ENCODE results near the gene PQBP1.
"Not testable (repeated sequence)": the region's sequence is repeated elsewhere in the genome, so short reads cannot be mapped to it uniquely, and the experiment has no call there.

PQBP1 gene, protein sequence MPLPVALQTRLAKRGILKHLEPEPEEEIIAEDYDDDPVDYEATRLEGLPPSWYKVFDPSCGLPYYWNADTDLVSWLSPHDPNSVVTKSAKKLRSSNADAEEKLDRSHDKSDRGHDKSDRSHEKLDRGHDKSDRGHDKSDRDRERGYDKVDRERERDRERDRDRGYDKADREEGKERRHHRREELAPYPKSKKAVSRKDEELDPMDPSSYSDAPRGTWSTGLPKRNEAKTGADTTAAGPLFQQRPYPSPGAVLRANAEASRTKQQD

DNA sequence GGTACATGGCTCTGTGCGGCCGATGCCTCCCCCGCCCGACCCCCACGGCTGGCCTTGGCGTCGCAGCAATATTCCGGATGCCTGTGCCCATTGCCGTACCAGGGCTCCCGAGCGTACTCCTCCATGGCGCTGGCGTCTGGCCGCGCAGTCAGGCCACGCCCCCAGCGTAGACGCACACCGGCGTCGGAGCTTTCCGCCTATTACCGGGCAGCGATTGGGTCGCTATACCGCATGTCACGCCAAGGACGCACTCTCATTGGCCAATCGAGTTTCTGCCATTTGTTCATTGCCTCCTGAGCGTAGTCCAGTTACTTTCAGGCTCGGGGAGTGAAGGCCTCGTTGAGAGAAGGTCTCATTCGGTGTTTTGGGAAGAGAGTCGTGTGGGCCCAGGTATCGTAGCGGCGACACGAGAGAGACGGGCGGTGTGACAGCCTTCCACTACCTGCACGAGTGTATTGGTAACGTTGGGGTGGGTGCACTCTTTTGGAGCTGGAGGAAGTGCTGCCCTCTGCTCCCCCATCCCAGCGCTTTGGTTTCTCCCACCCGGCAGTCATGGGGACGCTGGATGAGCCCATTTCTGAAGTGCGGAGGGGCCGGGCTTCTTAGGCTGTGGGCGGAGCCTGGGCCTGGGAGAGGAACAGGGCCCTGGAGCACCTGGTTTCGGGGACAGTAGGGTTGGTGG lies at the start of gene PQBP1, which contains the start of gene TIMM17B:
PQBP1 (plus strand) TSS at position 306 of the 682 bp plus-strand sequence. CDS start 580 bp downstream, outside the sequence.
TIMM17B (minus strand) TSS at position 144 of the 682 bp plus-strand sequence; CDS start at position 125, 19 bp downstream.
- DNase-seq = peak; percentile 56

- DNase-seq = no peak
Observed at GRCh38 chrX:48848847-48849246, 48.9 kb upstream of the PQBP1 start.

GRCh38 chrX:48852857-48853256 lies 44.9 kb upstream of the PQBP1 start:
- DNase-seq = no peak

- DNase-seq = not testable (repeated sequence)
Observed at GRCh38 chrX:48853494-48853893, 44.2 kb upstream of the PQBP1 start.

DNA sequence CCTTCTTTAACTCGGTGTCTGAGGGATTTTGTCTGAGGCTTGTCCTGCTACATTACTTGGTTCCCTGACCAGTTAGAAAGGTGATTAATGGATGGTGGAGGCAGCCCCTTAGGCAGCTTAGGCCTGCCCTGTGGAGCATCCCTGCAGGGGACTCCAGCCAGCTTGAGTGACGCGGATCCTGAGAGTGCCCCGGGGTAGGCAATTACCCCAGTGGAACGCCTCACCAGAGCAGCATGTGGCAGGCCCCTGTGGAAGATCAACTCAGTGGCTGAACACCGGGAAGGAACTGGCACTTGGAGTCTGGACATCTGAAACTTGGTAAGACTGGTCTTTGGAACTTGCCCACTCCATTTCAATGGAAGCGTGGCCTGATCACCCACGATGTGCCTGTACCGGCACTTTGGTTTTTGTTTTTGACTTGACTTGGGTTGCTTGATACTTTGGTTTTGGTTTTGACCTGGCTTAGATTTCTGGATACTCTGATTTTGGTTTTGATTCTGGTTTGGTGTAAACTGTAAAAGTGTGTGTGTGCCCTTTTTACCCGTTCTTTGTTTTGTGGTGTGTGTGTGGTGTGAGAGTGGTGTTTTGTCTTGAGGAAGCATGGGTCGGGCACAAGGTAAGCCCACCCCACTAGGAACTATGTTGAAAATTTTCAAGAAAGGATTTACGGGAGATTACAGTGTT lies 43.5 kb upstream of the PQBP1 start:
- DNase-seq = not testable (repeated sequence)

DNA sequence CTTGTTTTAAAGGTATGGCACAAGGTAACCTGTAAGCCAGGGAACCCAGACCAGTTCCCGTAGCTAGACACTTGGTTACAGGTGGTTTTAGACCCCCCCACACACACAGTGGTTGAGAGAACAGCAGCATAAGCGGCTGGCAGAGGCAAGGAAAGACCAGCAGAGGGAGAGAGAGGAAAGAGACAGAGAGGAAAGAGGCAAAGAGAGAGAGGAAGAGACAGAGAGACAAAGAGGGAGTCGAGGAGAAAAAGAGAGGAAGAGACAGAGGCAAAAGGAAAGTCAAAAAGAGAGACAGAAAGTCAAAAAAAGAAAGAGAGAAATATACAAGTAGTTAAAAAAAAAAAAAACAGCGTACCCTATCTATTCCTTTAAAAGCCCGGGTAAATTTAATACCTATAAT lies 42.8 kb upstream of the PQBP1 start:
- DNase-seq = no peak

DNA sequence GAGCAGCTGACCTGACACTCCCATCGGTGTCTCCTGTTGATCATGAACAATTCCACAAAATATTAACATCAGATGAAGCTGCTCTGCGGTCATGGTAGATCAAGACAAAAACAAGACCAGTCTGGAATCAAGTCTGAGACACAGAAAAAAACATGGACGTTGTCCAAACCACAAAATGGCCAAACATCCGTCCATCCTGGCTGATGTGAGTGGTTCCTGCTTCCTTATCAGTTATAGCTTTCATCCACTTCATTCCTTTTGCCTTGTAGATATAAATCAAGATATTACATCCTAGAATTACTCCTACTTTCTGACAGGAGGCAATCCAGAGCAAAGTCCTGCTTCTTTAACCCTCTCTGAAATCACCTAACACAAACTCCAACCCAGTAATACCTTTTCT lies 33.5 kb upstream of the PQBP1 start:
- DNase-seq = no peak

- DNase-seq = not testable (repeated sequence)
Observed at GRCh38 chrX:48872017-48872416, 25.7 kb upstream of the PQBP1 start.

GRCh38 chrX:48876944-48877343 lies 20.8 kb upstream of the PQBP1 start:
- DNase-seq = not testable (repeated sequence)

GRCh38 chrX:48883729-48884128 lies 14.0 kb upstream of the PQBP1 start:
- no peak for DNase-seq

GRCh38 chrX:48886586-48886985 lies 11.1 kb upstream of the PQBP1 start:
- DNase-seq = not testable (repeated sequence)

- no peak for DNase-seq
Observed at GRCh38 chrX:48890296-48890925, 7.3 kb upstream of the PQBP1 start.

DNA sequence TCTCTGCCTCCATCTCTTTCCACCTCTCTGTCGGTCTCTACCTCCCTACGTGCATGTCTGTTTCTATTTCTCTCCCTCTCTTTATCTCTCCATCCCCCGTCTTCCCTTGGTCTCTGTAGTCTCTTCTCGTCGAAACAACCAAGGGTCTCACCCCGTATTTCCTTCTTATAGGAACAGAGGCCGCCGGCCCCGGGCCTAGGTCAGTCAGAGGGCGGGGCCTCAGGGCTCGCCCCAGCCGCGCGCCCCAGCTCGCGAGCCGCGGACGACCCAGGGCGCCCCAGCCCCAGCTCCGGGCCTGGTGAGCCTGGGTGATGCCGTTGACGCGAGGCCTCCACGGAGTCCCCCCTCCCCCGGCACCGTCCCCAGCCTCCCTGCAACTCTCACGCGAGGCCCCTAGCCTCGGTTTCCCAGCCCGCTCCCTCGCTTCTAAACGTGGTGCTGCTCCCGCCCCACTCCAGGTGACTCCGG lies 6.8 kb upstream of the PQBP1 start:
- DNase-seq = no peak

DNA sequence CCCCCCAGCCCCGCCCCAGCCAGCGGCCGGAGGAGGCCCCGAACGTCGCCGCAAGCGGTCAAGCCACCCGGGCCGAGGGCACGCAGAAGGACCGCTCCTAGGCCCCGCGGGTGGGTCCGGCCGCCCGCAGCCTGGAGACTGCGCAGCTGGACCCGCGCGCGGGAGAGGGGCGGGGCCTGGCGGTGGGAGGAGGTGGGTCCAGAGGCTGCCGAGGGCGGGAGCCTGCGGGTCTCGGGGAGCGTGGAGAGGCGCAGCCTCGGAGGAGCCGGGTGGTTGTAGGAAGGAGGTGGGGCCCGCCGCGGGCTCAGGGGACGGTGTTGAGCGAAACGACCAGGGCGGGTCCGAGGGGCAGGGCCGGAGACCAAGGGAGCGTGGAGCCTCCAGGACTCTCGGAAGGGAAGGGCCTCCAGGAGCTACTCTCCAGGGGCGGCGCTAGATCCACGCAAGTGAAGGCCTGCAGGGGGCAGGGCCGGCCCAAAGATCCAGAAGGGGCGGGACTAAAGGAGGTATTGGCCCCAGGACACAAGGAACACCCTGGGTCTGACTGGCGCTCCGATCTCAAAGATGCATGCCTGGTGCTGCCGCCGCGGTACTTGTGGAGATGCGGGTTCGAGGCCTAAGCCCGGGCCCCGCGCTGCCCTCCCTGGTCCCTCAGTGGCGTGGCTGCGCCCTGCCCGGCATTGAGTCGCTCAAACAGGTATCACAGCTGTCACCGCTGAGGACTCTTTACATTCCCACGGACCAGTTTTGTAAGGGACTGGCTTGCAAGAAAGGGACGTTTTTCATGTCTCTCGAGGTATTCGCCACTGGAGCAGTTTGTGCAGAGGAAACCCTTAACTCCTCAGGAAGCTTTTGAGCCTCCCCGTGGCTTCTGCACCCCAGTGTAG lies 6.1 kb upstream of the PQBP1 start:
- peak; percentile 9 for DNase-seq

DNA sequence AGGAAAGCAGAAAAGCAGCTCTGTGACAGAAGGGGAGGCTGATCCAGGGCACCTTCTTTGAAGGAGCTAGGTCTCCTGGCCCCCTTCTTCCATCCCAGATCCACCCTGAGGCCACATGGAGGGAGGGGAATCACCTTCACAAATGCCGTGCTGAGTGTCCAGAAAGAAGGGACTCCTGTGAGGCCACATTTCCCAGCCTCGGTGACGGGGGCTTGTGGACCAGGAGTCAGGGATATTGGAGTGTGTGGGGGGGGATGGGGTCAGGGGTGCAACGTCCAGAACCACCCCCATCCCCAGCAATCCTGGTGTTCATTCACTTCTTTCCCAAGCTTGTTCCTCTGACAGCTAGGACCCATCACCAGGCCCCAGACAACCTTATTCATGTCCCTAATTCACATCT lies 4.8 kb upstream of the PQBP1 start:
- no peak for DNase-seq

DNA sequence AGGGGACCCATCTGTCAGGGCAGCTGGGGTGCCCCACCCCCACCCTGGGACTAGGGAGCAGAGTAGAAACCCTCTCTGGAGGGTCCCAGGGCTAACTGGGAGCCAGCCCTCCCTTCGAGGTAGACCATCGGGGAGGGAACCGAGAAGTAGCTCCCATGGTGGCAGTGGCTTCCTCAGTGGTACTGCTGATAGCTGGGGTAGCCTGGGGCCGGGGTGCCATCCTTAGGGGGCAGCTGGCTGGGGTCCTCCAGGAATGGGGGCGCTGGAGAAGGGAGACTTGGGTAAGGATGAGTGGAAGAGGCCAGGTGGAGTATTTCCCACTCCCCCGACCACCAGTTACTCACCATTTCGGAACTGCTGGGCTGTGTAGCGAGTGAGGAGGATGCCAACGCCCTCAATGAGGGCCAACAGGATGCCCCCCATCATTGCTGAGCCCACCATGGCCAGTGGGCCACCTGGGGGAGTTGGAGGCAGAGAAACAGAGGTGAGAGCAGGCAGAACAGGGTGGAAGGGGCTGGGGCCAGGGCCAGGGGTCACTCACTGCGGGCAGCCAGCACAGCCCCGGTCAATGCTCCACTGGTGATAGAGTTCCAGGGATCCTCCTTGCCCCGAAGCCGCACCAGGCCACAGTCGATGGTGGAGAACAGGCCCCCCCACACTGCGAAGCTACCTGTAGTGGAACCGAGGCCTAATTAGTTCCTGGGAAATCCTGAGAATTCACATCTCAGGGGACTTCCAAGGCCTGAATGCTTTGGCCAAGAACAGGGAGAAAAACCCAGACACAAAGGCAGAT lies 4.0 kb upstream of the PQBP1 start:
- no peak for DNase-seq

DNA sequence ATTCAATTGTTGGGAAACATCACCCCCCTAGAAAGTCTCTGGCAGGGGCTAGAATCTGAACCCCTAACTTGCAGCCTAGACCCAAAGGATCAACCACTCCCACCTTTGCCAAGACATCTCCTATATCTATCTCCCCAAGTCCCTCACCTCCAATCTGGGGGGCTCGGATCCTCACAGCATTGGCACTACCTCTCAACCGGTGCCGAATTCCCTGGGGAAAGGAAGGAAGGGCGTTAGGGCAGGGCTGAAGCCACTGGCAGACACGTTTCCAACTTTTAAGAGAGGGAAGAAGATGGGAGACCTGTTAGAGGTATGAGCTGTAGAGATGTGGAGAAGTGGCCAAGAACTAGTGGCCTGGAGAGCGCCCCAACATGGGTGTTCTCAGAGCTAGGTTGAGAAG lies 2.8 kb upstream of the PQBP1 start:
- DNase-seq = no peak

- DNase-seq = no peak
Observed at GRCh38 chrX:48896611-48897011, 1.1 kb upstream of the PQBP1 start.

GRCh38 chrX:48897157-48897624 lies 539 bp upstream of the PQBP1 start:
- DNase-seq = peak; percentile 8

GRCh38 chrX:48899078-48899410 lies 1.3 kb downstream of the PQBP1 start:
- no peak for DNase-seq

DNA sequence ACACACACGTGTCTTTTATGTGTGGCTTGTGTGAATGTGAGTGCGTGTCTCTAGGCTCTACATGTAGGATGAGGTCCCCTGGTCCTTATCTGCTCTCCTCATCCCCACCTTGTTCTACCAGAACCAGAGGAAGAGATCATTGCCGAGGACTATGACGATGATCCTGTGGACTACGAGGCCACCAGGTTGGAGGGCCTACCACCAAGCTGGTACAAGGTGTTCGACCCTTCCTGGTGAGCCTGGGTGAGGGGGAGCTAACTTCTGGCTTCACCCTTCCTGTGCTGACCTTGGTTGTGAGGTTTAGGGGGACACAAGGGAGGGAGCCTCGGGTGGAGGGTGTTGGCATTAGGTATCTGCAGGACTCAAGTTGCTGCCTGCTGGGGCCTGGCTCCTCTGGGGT lies 3.3 kb downstream of the PQBP1 start:
- no peak for DNase-seq
